NCI-H2196 (cell line): Measurements from ENCODE around the gene MCM9.
"Not testable (repeated sequence)": the region's sequence is repeated elsewhere in the genome, so short reads cannot be mapped to it uniquely, and the experiment has no call there.

ENCODE experiments used
- DNase-seq: peaks from one replicate; lab custom pipeline; 2025; ENCODE audit not compliant: unreplicated experiment; lab: John Stamatoyannopoulos, UW

MCM9 gene

DNA sequence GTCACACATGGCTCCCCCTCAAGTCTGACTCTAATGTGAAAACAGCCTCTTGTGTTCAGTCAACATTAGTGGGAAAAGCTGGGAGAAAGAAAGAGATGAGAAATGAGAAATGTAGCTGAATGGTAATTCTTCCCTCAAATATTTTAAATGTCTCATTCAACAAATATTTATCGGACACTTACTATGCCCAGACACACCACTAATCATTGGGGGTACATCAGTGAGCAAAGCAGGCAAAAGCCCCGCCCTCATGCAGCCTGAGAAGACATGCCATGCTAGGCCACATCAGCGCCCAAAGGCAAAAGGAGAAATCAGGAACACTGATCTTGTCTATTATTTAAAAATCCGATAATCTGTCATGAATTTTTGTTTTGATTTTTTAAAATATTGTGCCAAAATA, 130.9 kb downstream of the MCM9 start:
- no peak for DNase-seq

DNA sequence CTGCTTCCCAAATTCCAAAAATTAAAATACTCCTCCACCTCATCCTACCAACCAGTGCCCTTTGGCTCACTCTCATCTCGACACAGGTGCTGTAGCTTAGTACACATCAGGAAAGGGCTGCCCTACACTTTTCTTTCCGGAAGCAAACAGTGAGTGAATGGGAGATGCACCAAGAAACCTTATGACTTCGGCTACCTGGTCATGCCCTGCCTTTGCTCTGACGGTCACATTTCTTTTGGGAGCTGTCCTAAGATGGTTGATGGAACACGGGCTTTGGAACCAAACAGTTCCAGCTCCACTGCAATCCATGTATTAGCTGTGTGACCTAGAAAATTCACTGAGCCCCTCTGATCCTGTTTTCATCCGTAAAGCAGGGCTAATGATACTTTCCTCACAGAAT, 133.7 kb downstream of the MCM9 start:
- DNase-seq = no peak

- DNase-seq = peak; percentile 91
Measured at GRCh38 chr6:118800394-118801071, 134.4 kb downstream of the MCM9 start.

GRCh38 chr6:118799826-118800225, 135.1 kb downstream of the MCM9 start:
- DNase-seq = no peak

DNA sequence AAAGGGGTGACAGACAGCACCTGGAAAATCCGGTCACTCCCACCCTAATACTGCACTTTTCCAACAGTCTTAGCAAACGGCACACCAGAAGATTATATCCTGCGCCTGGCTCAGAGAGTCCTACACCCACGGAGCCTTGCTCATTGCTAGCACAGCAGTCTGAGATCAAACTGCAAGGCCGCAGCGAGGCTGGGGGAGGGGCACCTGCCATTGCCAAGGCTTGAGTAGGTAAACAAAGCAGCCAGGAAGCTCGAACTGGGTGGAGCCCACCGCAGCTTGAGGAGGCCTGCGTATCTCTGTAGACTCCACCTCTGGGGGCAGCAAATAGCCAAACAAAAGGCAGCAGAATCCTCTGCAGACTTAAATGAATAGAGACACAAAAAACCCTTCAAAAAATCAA, 138.4 kb downstream of the MCM9 start:
- DNase-seq = not testable (repeated sequence)

DNA sequence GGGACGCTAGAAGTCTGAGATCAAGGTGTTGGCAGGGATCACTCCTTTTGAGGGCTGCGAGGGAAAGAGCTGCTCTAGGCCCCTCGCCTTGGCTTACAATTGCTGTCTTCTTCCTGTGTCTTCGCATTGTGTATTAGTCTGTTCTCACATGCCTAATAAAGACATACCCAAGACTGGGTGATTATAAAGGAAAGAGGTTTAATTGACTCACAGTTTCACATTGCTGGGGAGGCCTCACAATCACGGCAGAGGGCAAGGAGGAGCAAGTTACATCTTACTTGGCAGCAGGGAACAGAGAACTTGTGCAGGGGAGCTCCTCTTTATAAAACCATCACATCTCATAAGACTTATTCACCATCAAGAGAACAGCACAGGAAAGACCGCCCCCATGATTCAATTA, 143.5 kb downstream of the MCM9 start:
- no peak for DNase-seq

GRCh38 chr6:118789954-118790353, 145.0 kb downstream of the MCM9 start:
- no peak for DNase-seq

DNA sequence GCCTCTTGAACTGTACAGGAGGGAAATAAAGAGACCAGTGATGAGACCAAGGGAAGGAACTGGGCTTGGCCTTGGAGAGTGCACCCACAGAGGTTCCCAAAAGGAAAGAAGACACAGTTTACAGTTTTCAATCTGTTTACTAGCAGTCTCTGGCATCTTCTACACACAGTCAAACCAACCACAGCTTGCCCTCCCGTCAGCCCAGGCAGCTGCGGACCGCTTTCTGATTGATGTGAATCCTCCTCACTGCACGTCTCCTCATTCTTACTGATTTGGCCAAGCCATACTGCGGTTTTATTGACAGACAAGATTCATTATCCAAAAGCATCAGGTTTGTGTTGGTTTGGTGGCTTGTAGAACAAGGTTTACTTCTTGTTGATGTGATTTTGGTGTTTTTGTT, 145.5 kb downstream of the MCM9 start:
- no peak for DNase-seq

GRCh38 chr6:118788702-118789101, 146.3 kb downstream of the MCM9 start:
- DNase-seq = no peak

DNA sequence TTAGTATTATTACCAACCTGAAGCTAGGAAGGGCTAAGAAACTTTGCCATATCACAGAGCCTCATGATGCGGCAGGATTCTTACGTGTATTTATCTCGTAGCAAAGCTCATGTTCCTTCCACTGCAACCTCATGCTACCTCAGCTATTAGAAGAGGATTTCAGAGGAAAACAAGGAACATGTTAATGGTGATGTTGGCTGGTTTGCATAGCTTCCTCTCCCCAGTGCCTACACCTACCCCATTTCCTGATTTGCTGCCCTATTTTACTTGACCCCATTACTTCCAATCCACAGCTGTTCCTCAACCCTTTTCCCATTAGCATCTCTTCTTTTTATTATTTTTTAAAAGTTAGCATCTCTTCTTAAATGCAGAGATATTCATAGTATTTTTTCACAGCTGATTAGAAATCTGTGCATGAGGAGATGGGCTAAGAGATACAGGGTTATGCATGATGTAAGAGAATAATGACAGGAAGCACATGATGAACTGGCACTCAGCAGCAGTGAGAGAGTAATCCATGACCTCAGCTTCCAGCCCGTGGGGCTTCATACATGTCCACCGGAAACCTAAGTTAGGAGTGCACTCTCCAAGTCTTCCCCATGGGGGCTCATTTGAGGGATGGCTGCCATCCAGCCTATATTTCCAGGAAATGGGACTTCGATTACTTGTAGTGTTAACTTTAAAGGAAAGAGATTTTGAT, 147.1 kb downstream of the MCM9 start:
- DNase-seq = no peak

- DNase-seq = no peak
Measured at GRCh38 chr6:118786596-118787453, 148.1 kb downstream of the MCM9 start.

DNA sequence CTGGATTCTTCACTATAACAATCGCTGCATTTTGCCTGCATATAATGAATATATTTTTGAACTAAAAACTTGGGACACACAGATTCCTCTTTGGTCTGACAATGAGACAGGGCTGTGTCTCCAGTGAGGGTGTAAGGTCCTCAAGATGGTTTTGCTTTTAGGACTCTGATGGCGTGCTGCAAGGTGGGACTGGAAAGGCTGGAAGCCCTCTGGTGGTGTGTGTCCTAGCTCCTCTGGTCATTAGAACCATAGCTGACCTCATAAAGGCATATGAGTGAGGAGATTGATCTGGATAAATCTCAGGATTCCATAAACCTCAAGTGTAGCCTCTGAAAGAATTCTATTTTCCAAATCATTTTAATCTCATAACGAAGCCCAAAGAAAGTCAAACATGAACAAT, 149.4 kb downstream of the MCM9 start:
- DNase-seq = no peak

- no peak for DNase-seq
Measured at GRCh38 chr6:118784641-118785164, 150.3 kb downstream of the MCM9 start.

GRCh38 chr6:118783931-118784550, 150.9 kb downstream of the MCM9 start:
- no peak for DNase-seq

DNA sequence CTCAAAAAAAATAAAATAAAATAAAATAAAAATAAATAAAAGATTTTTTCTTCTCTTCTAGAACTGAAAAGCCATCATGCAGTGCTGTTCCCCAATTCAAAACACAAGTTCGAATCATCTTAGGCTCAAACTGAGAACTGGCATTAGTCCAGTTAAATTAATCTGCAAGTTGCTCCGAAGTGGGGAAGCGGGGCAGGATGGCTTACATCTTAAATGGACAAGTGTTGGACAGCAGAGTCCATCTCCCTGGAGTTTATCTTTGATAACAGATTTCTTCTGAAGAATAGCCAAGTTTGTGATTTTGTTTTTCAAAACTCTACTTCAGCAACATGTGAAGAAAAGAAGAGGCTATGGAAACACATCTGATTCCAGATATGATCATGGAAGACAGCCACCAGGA, 152.3 kb downstream of the MCM9 start:
- DNase-seq = no peak

- DNase-seq = no peak
Measured at GRCh38 chr6:118781897-118782296, 153.1 kb downstream of the MCM9 start.

GRCh38 chr6:118780668-118781067, 154.3 kb downstream of the MCM9 start:
- no peak for DNase-seq

GRCh38 chr6:118776607-118777549, 158.1 kb downstream of the MCM9 start:
- peak; percentile 64 for DNase-seq

- no peak for DNase-seq
Measured at GRCh38 chr6:118775381-118775780, 159.6 kb downstream of the MCM9 start.

GRCh38 chr6:118774581-118774980, 160.4 kb downstream of the MCM9 start:
- DNase-seq = no peak
